H9 (cell line): ENCODE data around the gene AFDN. TPM values are rescaled to one million over a fixed set of nuclear protein-coding genes. Genes with fewer than 3 reads are reported as not detected.

ENCODE experiments used
- DNase-seq: peaks from one replicate; pipeline ENCODE4 v3.0.0-alpha.2; 2017
- H2AFZ ChIP-seq: one replicate; pipeline ENCODE4 v1.6.1; 2013; ENCODE audit warnings: mild to moderate bottlenecking, low read length, control low read depth, moderate library complexity
- H2AK5ac ChIP-seq: 2 replicates; pipeline ENCODE4 v1.6.1; 2013; ENCODE audit warnings: low read length, control low read depth, mixed read lengths; ENCODE audit not compliant: insufficient read length
- H2BK120ac ChIP-seq: one replicate; pipeline ENCODE4 v1.6.1; 2013; ENCODE audit warnings: low read depth, mild to moderate bottlenecking, low read length, control low read depth, inconsistent platforms; ENCODE audit not compliant: poor library complexity, severe bottlenecking
- H2BK12ac ChIP-seq: 2 replicates; pipeline ENCODE4 v1.6.1; 2013; ENCODE audit warnings: low read length, control low read depth, mixed read lengths, low read depth; ENCODE audit not compliant: insufficient read length
- H2BK15ac ChIP-seq: 2 replicates; pipeline ENCODE4 v1.6.1; 2013; ENCODE audit warnings: low read depth, low read length, control low read depth
- H2BK20ac ChIP-seq: one replicate; pipeline ENCODE4 v1.6.1; 2013; ENCODE audit warnings: low read depth, mild to moderate bottlenecking, low read length, control low read depth, inconsistent platforms; ENCODE audit not compliant: poor library complexity, severe bottlenecking
- H2BK5ac ChIP-seq: 2 replicates; pipeline ENCODE4 v1.6.1; 2013; ENCODE audit warnings: low read length, control low read depth, mixed read lengths; ENCODE audit not compliant: insufficient read length
- H3K14ac ChIP-seq: 2 replicates; pipeline ENCODE4 v1.6.1; 2013; ENCODE audit warnings: low read length, control low read depth; ENCODE audit not compliant: insufficient read depth
- H3K18ac ChIP-seq: 2 replicates; pipeline ENCODE4 v1.6.1; 2013; ENCODE audit warnings: low read depth, mild to moderate bottlenecking, mixed read lengths, low read length, control low read depth; ENCODE audit not compliant: insufficient read length
- H3K23ac ChIP-seq: 2 replicates; pipeline ENCODE4 v1.6.1; 2013; ENCODE audit warnings: low read length, control low read depth, mixed read lengths, low read depth; ENCODE audit not compliant: insufficient read length
- H3K23me2 ChIP-seq: 2 replicates; pipeline ENCODE4 v1.6.1; 2013; ENCODE audit warnings: low read depth, mild to moderate bottlenecking, mixed read lengths, low read length, control low read depth; ENCODE audit not compliant: insufficient read length, poor library complexity, severe bottlenecking
- H3K27ac ChIP-seq: 2 replicates; pipeline ENCODE4 v1.5.1; 2013; ENCODE audit warnings: low read length, control low read depth, mixed read lengths, low read depth; ENCODE audit not compliant: insufficient read length
- H3K27me3 ChIP-seq: 2 replicates; pipeline ENCODE4 v1.6.1; 2013; ENCODE audit warnings: low read length, control low read depth, inconsistent platforms; ENCODE audit not compliant: insufficient read depth
- H3K4ac ChIP-seq: 2 replicates; pipeline ENCODE4 v1.6.1; 2013; ENCODE audit warnings: low read depth, mild to moderate bottlenecking, control low read depth, inconsistent platforms, low read length, moderate library complexity
- H3K4me1 ChIP-seq: 2 replicates; pipeline ENCODE4 v1.6.1; 2013; ENCODE audit warnings: low read length, control low read depth, inconsistent platforms; ENCODE audit not compliant: insufficient read depth
- H3K4me2 ChIP-seq: 2 replicates; pipeline ENCODE4 v1.6.1; 2013; ENCODE audit warnings: low read length, control low read depth, mixed read lengths; ENCODE audit not compliant: insufficient read length, insufficient read depth
- H3K56ac ChIP-seq: 2 replicates; pipeline ENCODE4 v1.6.1; 2013; ENCODE audit warnings: low read depth, mild to moderate bottlenecking, mixed read lengths, low read length, control low read depth; ENCODE audit not compliant: insufficient read length
- H3K79me1 ChIP-seq: 2 replicates; pipeline ENCODE4 v1.6.1; 2013; ENCODE audit warnings: low read depth, mild to moderate bottlenecking, moderate library complexity, low read length, control low read depth, inconsistent platforms; ENCODE audit not compliant: insufficient read depth, poor library complexity, severe bottlenecking
- H3K79me2 ChIP-seq: 2 replicates; pipeline ENCODE4 v1.6.1; 2013; ENCODE audit warnings: low read length, control low read depth, inconsistent platforms; ENCODE audit not compliant: insufficient read depth
- H3K9ac ChIP-seq: 2 replicates; pipeline ENCODE4 v1.6.1; 2013; ENCODE audit warnings: low read length, control low read depth, mixed read lengths; ENCODE audit not compliant: insufficient read length; ENCODE audit errors: extremely low read depth
- H3K9me3 ChIP-seq: one replicate; pipeline ENCODE4 v1.6.1; 2013; ENCODE audit warnings: low read depth, low read length, inconsistent platforms; ENCODE audit not compliant: control insufficient read depth
- H3T11ph ChIP-seq: one replicate; pipeline ENCODE4 v1.6.1; 2013; ENCODE audit warnings: mild to moderate bottlenecking, low read length, control low read depth, inconsistent platforms
- H4K20me1 ChIP-seq: one replicate; pipeline ENCODE4 v1.6.1; 2013; ENCODE audit not compliant: control insufficient read depth, insufficient read length, insufficient read depth
- H4K5ac ChIP-seq: 2 replicates; pipeline ENCODE4 v1.6.1; 2013; ENCODE audit warnings: low read depth, mild to moderate bottlenecking, mixed read lengths, low read length, control low read depth; ENCODE audit not compliant: insufficient read length
- H4K8ac ChIP-seq: replicated peaks from 2 replicates; pipeline ENCODE4 v1.6.1; 2013; ENCODE audit warnings: low read length, control low read depth, mixed read lengths, low read depth; ENCODE audit not compliant: insufficient read length
- H4K91ac ChIP-seq: 2 replicates; pipeline ENCODE4 v1.6.1; 2013; ENCODE audit warnings: low read depth, mild to moderate bottlenecking, moderate library complexity, mixed read lengths, low read length, control low read depth; ENCODE audit not compliant: insufficient read length
- H3K27ac Mint-ChIP-seq, 3 experiments: 2 replicates in 2 of 3; 3 replicates in 1 of 3; pipeline ENCODE4 v1.8.0; 2020 to 2021; ENCODE audit warnings: mixed read lengths in 3 of 3, mild to moderate bottlenecking in 1 of 3, moderate library complexity in 1 of 3
- H3K27me3 Mint-ChIP-seq: 2 replicates; pipeline ENCODE4 v1.8.0; 2021; ENCODE audit warnings: low read depth, mild to moderate bottlenecking, moderate library complexity, mixed read lengths
- H3K36me3 Mint-ChIP-seq, 3 experiments: 2 replicates in 2 of 3; 3 replicates in 1 of 3; pipeline ENCODE4 v1.8.0; 2020 to 2021; ENCODE audit warnings: low read depth in 3 of 3, mixed read lengths in 3 of 3; ENCODE audit not compliant: insufficient read depth in 1 of 3
- H3K4me1 Mint-ChIP-seq, 2 experiments: 2 replicates each; pipeline ENCODE4 v1.8.0; 2020; ENCODE audit warnings: mixed read lengths in 2 of 2
- H3K4me3 Mint-ChIP-seq, 2 experiments: 2 replicates in 1 of 2; 3 replicates in 1 of 2; pipeline ENCODE4 v1.8.0; 2020 to 2021; ENCODE audit warnings: mild to moderate bottlenecking in 2 of 2, mixed read lengths in 2 of 2, moderate library complexity in 1 of 2
- H3K9me3 Mint-ChIP-seq, 2 experiments: 2 replicates in 1 of 2; 3 replicates in 1 of 2; pipeline ENCODE4 v1.8.0; 2020; ENCODE audit warnings: mild to moderate bottlenecking in 2 of 2, mixed read lengths in 2 of 2, moderate library complexity in 1 of 2
- WGBS: extraction: QIAGEN DNeasy Blood & Tissue Kit; methylation state at CpG from one replicate; pipeline ENCODE4 v1.1.7; 2013; ENCODE audit warnings: missing lambda C conversion rate, low lambda C conversion rate, mixed read lengths; ENCODE audit not compliant: insufficient read length; ENCODE audit errors: extremely low coverage; 5-methylcytosine and 5-hydroxymethylcytosine counted together
- total RNA-seq: library from RNA; stranded (reverse); gene quantifications from 2 replicates; pipeline ENCODE4 v1.2.1, GENCODE V29; 2021
- TF ChIP-seq, protein P1 (sequence below): fragments of 200-600 bp; sonication (generic); conservative IDR thresholded peaks from 3 replicates; pipeline ENCODE4 v1.8.0; 2021; ENCODE audit warnings: antibody characterized with exemption, mild to moderate bottlenecking

Gene AFDN
- total RNA-seq, 1 experiment from 2014 or later: 157 TPM

DNA sequence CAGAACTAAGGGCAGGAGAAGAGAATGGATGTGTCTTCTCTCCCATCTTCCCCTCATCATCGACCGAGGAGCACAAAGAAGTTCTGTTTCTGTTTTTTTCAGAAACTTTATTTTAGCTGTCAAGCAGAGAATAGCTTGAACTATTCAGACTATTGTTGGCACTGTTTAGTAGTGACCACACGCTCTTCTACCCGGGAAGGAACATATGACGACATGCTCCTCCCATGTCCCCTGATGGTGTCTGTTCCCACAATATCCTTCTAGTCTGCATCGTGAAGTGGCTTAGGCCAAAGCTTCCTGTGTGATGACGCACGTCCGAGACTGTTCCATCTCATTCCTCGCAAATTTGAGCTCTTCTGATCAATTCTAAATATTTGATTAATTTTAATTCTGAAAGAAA lies 143.5 kb downstream of the AFDN start:
- Histone ChIP-seq H3K23ac (no peak overlapping the region), H3K79me2 (no peaks in the 10 kb centered on the region), H4K8ac (no peak overlapping the region), H3K18ac (no peak overlapping the region), H3K9me3 (no peaks in the 10 kb centered on the region), H3K14ac (no peak overlapping the region), H2BK20ac (no peak overlapping the region), H4K20me1 (no peaks in the 10 kb centered on the region), H2BK15ac (no peak overlapping the region), H3K4me2 (no peak overlapping the region), H3K4ac (no peak overlapping the region), H4K91ac (no peak overlapping the region), H3K23me2 (no peaks in the 10 kb centered on the region), H2AFZ (no peak overlapping the region), H3T11ph (no peak overlapping the region), H3K27me3 (no peaks in the 10 kb centered on the region), H3K27ac (no peak overlapping the region), H3K4me1 (peaks cover 3% of the 10 kb centered on the region; the same call in 1 of the 2 replicates), H2AK5ac (no peak overlapping the region), H3K79me1 (no peaks in the 10 kb centered on the region), H3K9ac (no peak overlapping the region), H2BK120ac (no peak overlapping the region), H3K56ac (no peak overlapping the region), H4K5ac (no peak overlapping the region), H2BK5ac (no peak overlapping the region), H2BK12ac (no peak overlapping the region)
- H3K9me3 Mint-ChIP-seq: no peaks in the 10 kb centered on the region
- H3K27ac Mint-ChIP-seq: no peak overlapping the region; a peak in 1 of 7 replicates
- TF ChIP-seq, protein P1, sequence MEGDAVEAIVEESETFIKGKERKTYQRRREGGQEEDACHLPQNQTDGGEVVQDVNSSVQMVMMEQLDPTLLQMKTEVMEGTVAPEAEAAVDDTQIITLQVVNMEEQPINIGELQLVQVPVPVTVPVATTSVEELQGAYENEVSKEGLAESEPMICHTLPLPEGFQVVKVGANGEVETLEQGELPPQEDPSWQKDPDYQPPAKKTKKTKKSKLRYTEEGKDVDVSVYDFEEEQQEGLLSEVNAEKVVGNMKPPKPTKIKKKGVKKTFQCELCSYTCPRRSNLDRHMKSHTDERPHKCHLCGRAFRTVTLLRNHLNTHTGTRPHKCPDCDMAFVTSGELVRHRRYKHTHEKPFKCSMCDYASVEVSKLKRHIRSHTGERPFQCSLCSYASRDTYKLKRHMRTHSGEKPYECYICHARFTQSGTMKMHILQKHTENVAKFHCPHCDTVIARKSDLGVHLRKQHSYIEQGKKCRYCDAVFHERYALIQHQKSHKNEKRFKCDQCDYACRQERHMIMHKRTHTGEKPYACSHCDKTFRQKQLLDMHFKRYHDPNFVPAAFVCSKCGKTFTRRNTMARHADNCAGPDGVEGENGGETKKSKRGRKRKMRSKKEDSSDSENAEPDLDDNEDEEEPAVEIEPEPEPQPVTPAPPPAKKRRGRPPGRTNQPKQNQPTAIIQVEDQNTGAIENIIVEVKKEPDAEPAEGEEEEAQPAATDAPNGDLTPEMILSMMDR: no peak
- H3K4me1 Mint-ChIP-seq: peaks cover 23 to 24% of the 10 kb centered on the region in 2 experiments
- WGBS: no CpG with 5 or more reads among the region's 10 CpGs
- no peak for DNase-seq
- peaks cover 24 to 51% (median 42%) of the 10 kb centered on the region in 3 experiments; a peak in 6 of 7 replicates for H3K36me3 Mint-ChIP-seq
- no peaks in the 10 kb centered on the region for H3K27me3 Mint-ChIP-seq
- H3K4me3 Mint-ChIP-seq: no peak overlapping the region
